Measurements from ENCODE around the gene KIAA1755.

The KIAA1755 gene

DNA sequence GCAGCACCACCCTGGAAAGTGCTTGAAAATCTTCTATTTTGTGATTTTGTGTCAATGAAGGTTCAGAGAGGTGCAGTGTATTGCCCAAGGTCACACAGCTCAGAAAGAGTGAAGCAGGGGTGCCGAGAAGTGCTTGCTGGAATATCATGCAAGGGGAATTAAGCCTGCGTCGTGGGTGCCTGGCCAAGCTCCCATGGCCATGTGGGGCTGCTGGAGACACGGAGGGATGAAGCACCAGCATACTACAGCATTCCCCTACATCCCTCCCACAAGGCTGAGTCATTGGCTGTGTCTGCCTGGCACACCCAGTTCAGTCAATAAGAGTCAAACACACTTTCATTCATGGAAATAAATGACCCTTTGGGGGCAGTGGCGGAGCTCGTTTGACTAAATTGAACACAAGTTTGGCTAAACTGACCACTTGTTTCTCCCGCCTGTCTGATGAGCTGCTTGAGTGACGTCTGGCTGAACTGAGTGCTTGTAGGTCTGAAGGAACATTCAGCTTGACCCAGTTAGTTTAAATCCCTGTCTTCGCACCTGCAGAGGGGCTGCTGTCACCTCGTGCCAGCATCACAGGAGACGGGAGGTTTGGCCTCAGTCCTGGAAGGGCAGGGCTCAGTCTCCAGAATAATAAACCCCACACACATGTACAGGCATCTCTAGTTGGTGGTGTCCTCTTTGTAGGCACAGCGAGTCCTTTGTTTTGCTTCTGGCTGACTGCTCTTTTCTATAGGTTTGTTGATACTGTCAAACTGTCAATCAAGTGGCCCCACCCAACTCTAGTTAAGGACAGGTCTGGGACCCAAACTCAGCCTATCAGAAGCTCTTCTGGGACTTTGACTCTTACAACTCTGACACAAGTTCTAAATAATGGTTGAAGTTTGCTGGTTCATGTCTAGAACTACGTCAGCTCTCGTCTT is 87.0 kb downstream of the KIAA1755 start:
- Histone ChIP-seq H3K27me3 (no peaks in the 10 kb centered on the region), H3K4me1 (peaks cover 4% of the 10 kb centered on the region; the same call in 1 of the 2 replicates), H3K9me3 (no peaks in the 10 kb centered on the region), H3K4me3 (ENCODE audit: low read depth, low read length) (no peak overlapping the region), H3K36me3 (no peaks in the 10 kb centered on the region)
- TF ChIP-seq, protein P1, sequence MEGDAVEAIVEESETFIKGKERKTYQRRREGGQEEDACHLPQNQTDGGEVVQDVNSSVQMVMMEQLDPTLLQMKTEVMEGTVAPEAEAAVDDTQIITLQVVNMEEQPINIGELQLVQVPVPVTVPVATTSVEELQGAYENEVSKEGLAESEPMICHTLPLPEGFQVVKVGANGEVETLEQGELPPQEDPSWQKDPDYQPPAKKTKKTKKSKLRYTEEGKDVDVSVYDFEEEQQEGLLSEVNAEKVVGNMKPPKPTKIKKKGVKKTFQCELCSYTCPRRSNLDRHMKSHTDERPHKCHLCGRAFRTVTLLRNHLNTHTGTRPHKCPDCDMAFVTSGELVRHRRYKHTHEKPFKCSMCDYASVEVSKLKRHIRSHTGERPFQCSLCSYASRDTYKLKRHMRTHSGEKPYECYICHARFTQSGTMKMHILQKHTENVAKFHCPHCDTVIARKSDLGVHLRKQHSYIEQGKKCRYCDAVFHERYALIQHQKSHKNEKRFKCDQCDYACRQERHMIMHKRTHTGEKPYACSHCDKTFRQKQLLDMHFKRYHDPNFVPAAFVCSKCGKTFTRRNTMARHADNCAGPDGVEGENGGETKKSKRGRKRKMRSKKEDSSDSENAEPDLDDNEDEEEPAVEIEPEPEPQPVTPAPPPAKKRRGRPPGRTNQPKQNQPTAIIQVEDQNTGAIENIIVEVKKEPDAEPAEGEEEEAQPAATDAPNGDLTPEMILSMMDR (IDR thresholded peaks at IDR 0.05; ENCODE audit: low read depth, low read length): no peak
- no peak for DNase-seq

DNA sequence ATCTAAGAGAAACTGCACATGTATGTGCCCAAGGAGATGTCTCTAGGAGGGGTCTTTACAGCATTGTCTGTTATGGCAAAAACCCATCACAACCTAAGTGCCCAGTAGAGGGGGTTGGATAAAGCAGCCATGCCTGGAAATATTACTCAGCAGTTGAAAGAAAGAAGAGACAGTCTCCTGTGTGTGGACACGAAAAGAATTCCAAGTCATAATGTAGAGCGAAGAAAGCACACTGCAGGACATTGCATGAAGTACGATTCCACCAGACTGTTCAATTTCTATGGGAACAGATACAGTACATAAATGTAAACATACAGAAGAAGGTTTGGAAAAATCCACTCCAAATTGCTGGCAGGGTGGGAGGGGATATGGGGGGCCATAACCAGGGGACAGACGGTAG is 88.1 kb downstream of the KIAA1755 start:
- no peak for DNase-seq
- TF ChIP-seq, protein P1 (IDR thresholded peaks at IDR 0.05; ENCODE audit: low read depth, low read length): peak; percentile 53
- H3K9me3 ChIP-seq: no peaks in the 10 kb centered on the region
- H3K27me3 ChIP-seq: no peaks in the 10 kb centered on the region
- no peaks in the 10 kb centered on the region for H3K36me3 ChIP-seq
- H3K4me3 ChIP-seq (ENCODE audit: low read depth, low read length): no peak overlapping the region
- H3K4me1 ChIP-seq: peaks cover 4% of the 10 kb centered on the region; the same call in 1 of the 2 replicates

DNA sequence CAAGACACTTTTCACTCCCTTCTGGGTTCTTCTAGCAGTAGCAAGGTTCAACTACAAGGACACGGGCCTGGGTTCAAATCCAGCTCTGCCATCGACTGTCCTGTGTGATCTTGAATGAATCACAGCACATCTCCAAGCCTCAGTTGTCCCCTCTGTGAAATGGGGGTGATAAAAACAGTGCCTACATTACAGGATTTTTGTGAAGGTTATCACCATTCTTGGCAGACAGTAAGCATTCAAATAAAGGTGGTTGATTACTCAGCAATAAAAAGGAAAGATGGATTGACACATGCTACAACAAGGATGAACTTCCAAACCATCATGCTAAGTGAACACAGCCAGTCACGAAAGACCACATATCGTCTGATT is 88.9 kb downstream of the KIAA1755 start:
- Histone ChIP-seq H3K9me3 (no peaks in the 10 kb centered on the region), H3K36me3 (no peaks in the 10 kb centered on the region), H3K27me3 (no peaks in the 10 kb centered on the region), H3K4me1 (peaks cover 4% of the 10 kb centered on the region; the same call in 1 of the 2 replicates), H3K4me3 (ENCODE audit: low read depth, low read length) (no peak overlapping the region)
- TF ChIP-seq, protein P1 (IDR thresholded peaks at IDR 0.05; ENCODE audit: low read depth, low read length): no peak
- no peak for DNase-seq

DNA sequence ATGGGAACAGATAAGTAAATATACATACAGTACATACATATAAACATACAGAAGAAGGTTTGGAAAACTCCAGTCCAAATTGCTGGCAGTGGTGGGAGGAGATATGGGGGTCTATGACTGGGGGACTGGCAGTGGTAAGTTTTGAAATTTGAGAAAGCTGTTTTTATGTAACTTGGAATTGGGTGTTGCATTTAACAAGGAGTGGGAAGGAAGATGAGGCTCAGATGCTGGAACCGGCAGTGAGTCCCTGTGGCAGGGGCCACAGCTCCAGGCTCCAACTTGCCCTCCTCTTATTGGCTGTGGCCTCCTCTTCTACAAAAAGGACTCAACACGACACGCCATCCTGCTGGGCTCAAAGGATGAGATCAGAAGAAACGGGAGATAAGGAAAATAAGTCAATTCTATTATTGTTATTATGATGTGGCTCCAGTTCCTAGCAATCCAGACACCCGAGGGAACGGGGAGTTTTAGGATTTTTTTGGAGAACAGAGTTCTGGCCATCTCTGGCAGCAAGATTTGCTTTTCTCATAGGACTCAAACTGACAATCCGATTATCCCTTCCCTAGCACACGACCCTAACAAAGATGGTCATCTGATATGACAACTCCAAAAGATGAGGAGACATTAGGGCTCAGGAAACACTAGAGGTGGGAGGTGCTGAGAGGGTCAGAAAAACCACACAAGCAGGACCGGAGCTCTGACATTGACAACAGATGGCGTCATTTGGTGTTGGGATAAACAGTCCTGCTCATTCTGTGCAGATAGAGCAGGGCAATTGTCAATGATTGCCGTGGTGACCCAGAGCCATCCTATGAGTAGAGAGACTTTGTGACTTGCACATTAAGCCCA is 89.5 kb downstream of the KIAA1755 start:
- Histone ChIP-seq H3K4me1 (peaks cover 4% of the 10 kb centered on the region; the same call in 1 of the 2 replicates), H3K27me3 (no peaks in the 10 kb centered on the region), H3K4me3 (ENCODE audit: low read depth, low read length) (no peak overlapping the region), H3K36me3 (no peaks in the 10 kb centered on the region), H3K9me3 (no peaks in the 10 kb centered on the region)
- TF ChIP-seq, protein P1 (IDR thresholded peaks at IDR 0.05; ENCODE audit: low read depth, low read length): no peak
- no peak for DNase-seq

DNA sequence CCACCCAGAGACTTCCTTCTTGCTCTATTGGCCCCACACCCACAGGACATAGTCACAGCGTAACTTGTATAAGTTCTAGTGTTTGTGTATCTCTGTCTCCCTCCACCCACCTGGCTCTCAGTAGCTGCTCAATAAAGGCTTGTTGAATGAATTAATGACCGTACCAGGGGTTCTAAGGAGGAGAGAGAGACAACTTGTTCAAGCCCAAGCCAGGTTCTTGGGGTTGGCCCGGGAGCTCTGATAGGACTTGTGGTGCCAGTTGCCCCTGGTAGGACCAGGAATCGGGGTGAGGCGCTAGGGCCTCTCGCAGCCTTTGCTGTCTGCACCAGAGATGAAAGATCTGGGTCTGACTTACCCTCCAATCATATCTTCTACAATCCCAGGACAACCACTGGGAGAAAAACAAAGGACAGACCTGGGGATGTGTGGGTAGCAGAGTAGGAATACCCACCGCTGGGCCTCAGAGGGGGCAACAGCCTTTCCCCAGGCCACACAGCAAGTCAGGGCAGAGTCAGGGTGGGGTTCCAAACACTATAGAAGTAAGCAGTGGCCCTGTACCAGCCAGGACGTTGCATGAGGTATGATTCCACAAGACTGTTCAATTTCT is 90.2 kb downstream of the KIAA1755 start:
- H3K4me1 ChIP-seq: peaks cover 4% of the 10 kb centered on the region; the same call in 1 of the 2 replicates
- TF ChIP-seq, protein P1 (IDR thresholded peaks at IDR 0.05; ENCODE audit: low read depth, low read length): no peak
- no peak for DNase-seq
- H3K9me3 ChIP-seq: no peaks in the 10 kb centered on the region
- no peaks in the 10 kb centered on the region for H3K27me3 ChIP-seq
- no peak overlapping the region for H3K4me3 ChIP-seq (ENCODE audit: low read depth, low read length)
- no peaks in the 10 kb centered on the region for H3K36me3 ChIP-seq

Data from BE2C (cell line).